HepG2 (cell line): Measurements from ENCODE around the gene ATG7. TPM values are rescaled to one million over a fixed set of nuclear protein-coding genes. Genes with fewer than 3 reads are reported as not detected.

Experiments
- ATAC-seq: fragments of 200-7000 bp; cut with Tn5 transposase; 3 replicates; pipeline ENCODE4 v1.9.1; 2020; ENCODE audit warnings: mild to moderate bottlenecking, moderate library complexity
- BruUV-seq: library from RNA; stranded (reverse); fragments of 400-500 nt; replicated peaks from 2 replicates; lab custom pipeline; 2021; lab: Mats Ljungman, UMichigan
- CTCF ChIA-PET: fragments of 300-600 bp; formaldehyde crosslinking; extraction: SDS; loops from one replicate; lab custom pipeline; 2021; ENCODE audit warnings: low total read pairs, inconsistent platforms, low intra/inter-chr PET ratio; lab: Yijun Ruan, JAX
- POLR2A ChIA-PET: fragments of 350-600 bp; sonication (Branson Sonifier 250); formaldehyde crosslinking; loops from one replicate; lab custom pipeline; 2020; ENCODE audit warnings: antibody characterized with exemption, inconsistent platforms; lab: Yijun Ruan, JAX
- DNase-seq: peaks from one replicate; pipeline ENCODE4 v3.0.0-alpha.2; 2015; ENCODE audit warnings: low spot score
- FAIRE-seq: peaks from 3 replicates; lab custom pipeline; 2011; peaks lifted over from hg19 to GRCh38; lab: Jason Lieb, UNC
- H2AFZ ChIP-seq: one replicate; pipeline ENCODE4 v1.6.1; 2011; ENCODE audit warnings: low read length, inconsistent platforms
- H3K27ac ChIP-seq: fragments of 300-600 bp; 3 replicates; pipeline ENCODE4 v1.8.0; 2011; ENCODE audit warnings: mixed run types, mild to moderate bottlenecking, mixed read lengths, low read length, inconsistent platforms; ENCODE audit not compliant: insufficient read depth; ENCODE audit errors: extremely low read length
- H3K27me3 ChIP-seq, 2 experiments: fragments of 200-600 bp in 1 of 2; 2 replicates in 1 of 2; 3 replicates in 1 of 2; pipeline versions ENCODE4 v1.6.0 to v1.8.0; 2011; ENCODE audit warnings: low read length in 2 of 2, mild to moderate bottlenecking in 2 of 2, moderate library complexity in 2 of 2, inconsistent platforms in 1 of 2; ENCODE audit not compliant: insufficient read depth in 2 of 2, control insufficient read depth in 1 of 2
- H3K36me3 ChIP-seq, 2 experiments: fragments of 200-600 bp in 1 of 2; replicated peaks in 1 of 2; 2 replicates in 1 of 2; 3 replicates in 1 of 2; pipeline versions ENCODE4 v1.5.1 to v1.8.0; 2011; ENCODE audit warnings: low read length in 2 of 2, inconsistent platforms in 1 of 2; ENCODE audit not compliant: insufficient read depth in 2 of 2, control insufficient read depth in 1 of 2
- H3K4me1 ChIP-seq: 2 replicates; pipeline ENCODE4 v1.5.1; 2012; ENCODE audit warnings: low read length, inconsistent platforms; ENCODE audit not compliant: insufficient read depth
- H3K4me2 ChIP-seq: 2 replicates; pipeline ENCODE4 v1.6.0; 2011; ENCODE audit warnings: low read depth, low read length, inconsistent platforms
- H3K4me3 ChIP-seq, 3 experiments: fragments of 200-600 bp in 1 of 3; sonication (generic), shearing (Covaris generic) in 1 of 3; replicated peaks in 1 of 3; 2 replicates each; pipeline ENCODE4 v1.5.1; 2011 to 2016; ENCODE audit warnings: low read length in 3 of 3, inconsistent platforms in 2 of 3, low read depth in 2 of 3, mild to moderate bottlenecking in 2 of 3, control low read depth in 1 of 3, mixed read lengths in 1 of 3; ENCODE audit not compliant: insufficient read depth in 1 of 3
- H3K79me2 ChIP-seq: one replicate; pipeline ENCODE4 v1.6.1; 2011; ENCODE audit warnings: low read length, inconsistent platforms; ENCODE audit not compliant: insufficient read depth
- H3K9ac ChIP-seq: 2 replicates; pipeline ENCODE4 v1.6.0; 2011; ENCODE audit warnings: mild to moderate bottlenecking, low read depth, low read length, inconsistent platforms; ENCODE audit not compliant: insufficient read depth
- H3K9me3 ChIP-seq: 2 replicates; pipeline ENCODE4 v1.5.1; 2012; ENCODE audit warnings: mild to moderate bottlenecking, low read length
- H4K20me1 ChIP-seq: 2 replicates; pipeline ENCODE4 v1.6.0; 2011; ENCODE audit warnings: inconsistent platforms, mild to moderate bottlenecking, low read length, moderate library complexity; ENCODE audit not compliant: insufficient read depth
- JUN ChIP-seq: sonication (generic); formaldehyde crosslinking; IDR thresholded peaks from 2 replicates; pipeline ENCODE4 v1.4.0; 2020; ENCODE audit warnings: mild to moderate bottlenecking, missing genetic modification reagents
- KDM1A ChIP-seq: IDR thresholded peaks from 2 replicates; pipeline ENCODE4 v1.6.1; 2016; ENCODE audit warnings: missing compliant biosample characterization
- PAXIP1 ChIP-seq: sonication (generic); formaldehyde crosslinking; conservative IDR thresholded peaks from 2 replicates; pipeline ENCODE4 v1.4.0; 2020; ENCODE audit warnings: mild to moderate bottlenecking, missing genetic modification reagents, moderate library complexity
- SP5 ChIP-seq: IDR thresholded peaks from 2 replicates; pipeline ENCODE4 v1.6.1; 2016; ENCODE audit warnings: low read depth, borderline replicate concordance
- ZFAT ChIP-seq: sonication (generic); formaldehyde crosslinking; conservative IDR thresholded peaks from 2 replicates; pipeline ENCODE4 v1.8.1; 2023; ENCODE audit warnings: missing genetic modification reagents, inconsistent platforms
- ZNF432 ChIP-seq: sonication (generic); formaldehyde crosslinking; IDR thresholded peaks from 2 replicates; pipeline ENCODE4 v1.5.0; 2020; ENCODE audit warnings: missing genetic modification reagents, mild to moderate bottlenecking, borderline replicate concordance
- ZNF75D ChIP-seq: sonication (generic); formaldehyde crosslinking; IDR thresholded peaks from 2 replicates; pipeline ENCODE4 v1.8.1; 2023; ENCODE audit warnings: missing genetic modification reagents, mild to moderate bottlenecking, borderline replicate concordance
- WGBS: methylation state at CpG from one replicate; pipeline ENCODE4 v1.1.6; 2017; ENCODE audit warnings: low lambda C conversion rate; 5-methylcytosine and 5-hydroxymethylcytosine counted together
- in situ Hi-C: cut with HindIII; loops from 2 replicates; pipeline ENCODE4 v1.10.0; 2017; ENCODE audit warnings: low pct_unique_long_range_greater_than_20kb; ENCODE audit not compliant: extremely low pct_ligation_motif_present
- intact Hi-C: fragments of 100-400 bp; cut with micrococcal nuclease; formaldehyde crosslinking; loops from one replicate; pipeline ENCODE4 v1.10.0; 2022; ENCODE audit not compliant: unreplicated experiment
- polyA plus RNA-seq, 8 experiments: library from polyadenylated mRNA; depleted of rRNA in 3 of 8; stranded (reverse) in 7 of 8; unstranded in 1 of 8; fragments of >200 nt; fragmentation: Illumina TruSeq in 4 of 8; extraction: Trizol in 4 of 8; gene quantifications; 2 replicates each; pipeline versions ENCODE4 v1.2.1 to v1.2.3, GENCODE V29; 2011 to 2016; ENCODE audit warnings: low read depth in 4 of 8, missing spikeins in 1 of 8, mixed read lengths in 1 of 8; ENCODE audit not compliant: insufficient read depth in 1 of 8
- total RNA-seq, 5 experiments: library from RNA; depleted of rRNA; stranded (reverse); fragments of >200 nt; fragmentation: Illumina TruSeq; extraction: Trizol; gene quantifications; 2 replicates each; pipeline ENCODE4 v1.2.3, GENCODE V29; 2016; ENCODE audit warnings: low read depth in 1 of 5
- TF ChIP-seq, protein P1 (sequence below): sonication (generic); formaldehyde crosslinking; IDR thresholded peaks from 2 replicates; pipeline ENCODE4 v1.4.0; 2020; ENCODE audit warnings: missing genetic modification reagents

Gene ATG7
- total and polyA plus RNA-seq, 2 of the 13 experiments (the other 11 are each of a cell fraction or from before 2014, with no cell fraction given) = 7.8 to 22.1 TPM

DNA sequence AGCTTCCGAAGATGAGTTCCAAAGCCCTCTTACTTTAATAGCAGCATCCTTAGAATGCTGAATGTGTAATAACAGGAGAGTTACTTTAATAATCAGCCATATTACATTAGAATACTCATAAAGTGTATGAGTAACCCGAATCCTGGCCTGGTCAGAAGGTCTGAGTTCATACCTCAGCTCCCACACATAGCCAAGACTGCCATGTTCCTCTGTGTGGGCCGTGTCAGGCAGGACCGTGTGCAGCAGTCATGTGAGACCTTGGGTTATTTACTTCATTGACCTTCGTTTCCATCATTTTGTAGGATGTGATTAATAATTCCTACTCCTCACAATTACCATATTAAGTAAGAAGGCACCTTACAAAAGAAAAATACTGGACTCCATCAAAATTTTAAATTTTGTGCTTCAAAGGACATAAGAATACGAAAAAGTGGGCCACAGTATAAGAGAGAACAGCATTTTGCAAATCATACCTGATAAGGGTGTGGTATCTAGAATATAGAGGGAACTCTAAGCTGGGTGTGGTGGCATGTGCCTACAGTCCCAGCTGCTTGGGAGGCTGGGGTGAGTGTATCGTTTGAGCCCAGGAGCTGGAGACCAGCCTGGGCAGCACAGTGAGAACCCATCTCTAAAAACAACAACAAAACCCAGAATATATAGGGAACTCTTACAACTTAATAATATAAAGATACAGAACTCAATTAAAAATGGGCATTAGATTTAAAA lies 163.4 kb downstream of the ATG7 start (continued):
- no peak for TF ChIP-seq PAXIP1 (CRISPR knock-in tag)

DNA sequence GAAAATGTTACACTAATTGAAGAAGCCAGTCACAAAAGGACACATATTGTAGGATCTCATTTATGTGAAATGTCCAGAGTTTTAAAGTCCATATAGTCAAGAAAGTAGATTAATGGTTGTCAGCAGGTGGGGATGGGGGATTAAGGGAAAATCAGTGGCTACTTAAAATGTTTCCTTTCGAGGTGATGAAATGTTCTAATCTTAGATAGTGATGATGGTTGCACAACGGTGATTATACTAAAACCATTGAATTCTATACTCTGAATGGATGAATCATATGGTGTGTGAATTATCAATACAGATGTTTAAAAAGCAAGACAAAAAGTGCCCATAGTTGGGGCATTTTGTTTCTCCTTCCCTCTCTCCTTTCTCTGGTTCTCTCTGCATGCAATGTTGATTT lies 164.6 kb downstream of the ATG7 start:
- FAIRE-seq = no peak
- H3K4me3 ChIP-seq = no peak overlapping the region
- TF ChIP-seq, protein P1, sequence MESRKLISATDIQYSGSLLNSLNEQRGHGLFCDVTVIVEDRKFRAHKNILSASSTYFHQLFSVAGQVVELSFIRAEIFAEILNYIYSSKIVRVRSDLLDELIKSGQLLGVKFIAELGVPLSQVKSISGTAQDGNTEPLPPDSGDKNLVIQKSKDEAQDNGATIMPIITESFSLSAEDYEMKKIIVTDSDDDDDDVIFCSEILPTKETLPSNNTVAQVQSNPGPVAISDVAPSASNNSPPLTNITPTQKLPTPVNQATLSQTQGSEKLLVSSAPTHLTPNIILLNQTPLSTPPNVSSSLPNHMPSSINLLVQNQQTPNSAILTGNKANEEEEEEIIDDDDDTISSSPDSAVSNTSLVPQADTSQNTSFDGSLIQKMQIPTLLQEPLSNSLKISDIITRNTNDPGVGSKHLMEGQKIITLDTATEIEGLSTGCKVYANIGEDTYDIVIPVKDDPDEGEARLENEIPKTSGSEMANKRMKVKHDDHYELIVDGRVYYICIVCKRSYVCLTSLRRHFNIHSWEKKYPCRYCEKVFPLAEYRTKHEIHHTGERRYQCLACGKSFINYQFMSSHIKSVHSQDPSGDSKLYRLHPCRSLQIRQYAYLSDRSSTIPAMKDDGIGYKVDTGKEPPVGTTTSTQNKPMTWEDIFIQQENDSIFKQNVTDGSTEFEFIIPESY (CRISPR knock-in tag) = no peak
- no peak for TF ChIP-seq ZNF75D
- no peak for TF ChIP-seq KDM1A
- TF ChIP-seq ZNF432 (CRISPR knock-in tag) = no peak
- TF ChIP-seq ZFAT (CRISPR knock-in tag) = no peak
- no peak for TF ChIP-seq SP5 (CRISPR knock-in tag)
- no peak for TF ChIP-seq JUN
- DNase-seq = no peak
- H2AFZ ChIP-seq = no peak overlapping the region
- no peaks in the 10 kb centered on the region for H3K9me3 ChIP-seq
- in situ Hi-C loops = no loop called here
- H3K36me3 ChIP-seq = no peaks in the 10 kb centered on the region
- H3K27ac ChIP-seq = no peak overlapping the region
- no peaks in the 10 kb centered on the region for H3K4me1 ChIP-seq
- ChIA-PET CTCF (no interaction called here), POLR2A (no interaction called here)
- no peaks in the 10 kb centered on the region for H4K20me1 ChIP-seq
- no peaks in the 10 kb centered on the region for H3K79me2 ChIP-seq
- no peak overlapping the region for H3K4me2 ChIP-seq
- no TSS peak for BruUV-seq
- H3K27me3 ChIP-seq = no peaks in the 10 kb centered on the region
- no peak overlapping the region for H3K9ac ChIP-seq
- intact Hi-C loops = no loop called here
- 81% methylated on average over 2 of the region's 2 CpGs for WGBS
- ATAC-seq = no peak
